T-helper 1 cell (primary cell): Measurements from ENCODE around the gene ANTXR1.

Experiments
- DNase-seq, 5 donors: peaks; one replicate each; pipeline ENCODE4 v3.0.0-alpha.2; 2012 to 2020

The ANTXR1 gene

GRCh38 chr2:69034845-69035244, 21.9 kb downstream of the ANTXR1 start:
- no peak for DNase-seq

DNA sequence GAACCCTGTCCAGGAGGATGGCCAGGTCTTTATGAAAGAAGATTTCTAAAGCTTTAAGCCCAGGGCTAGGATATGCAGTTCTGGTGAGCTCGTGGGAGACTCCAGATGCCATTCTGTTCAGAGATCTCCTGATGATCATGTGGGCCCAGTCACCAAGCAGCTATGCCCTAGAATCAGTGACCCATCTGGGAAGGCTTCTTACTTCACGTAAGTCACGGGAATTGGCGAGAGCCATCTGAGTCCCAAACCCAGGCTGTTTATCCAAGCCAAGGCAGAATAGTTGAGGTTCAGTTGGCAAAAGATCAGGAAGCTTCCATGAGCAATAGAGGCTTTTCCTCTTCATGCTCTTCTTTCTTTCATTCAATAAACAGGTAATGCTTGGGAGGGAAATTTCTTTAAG, 23.9 kb downstream of the ANTXR1 start:
- DNase-seq = no peak

DNA sequence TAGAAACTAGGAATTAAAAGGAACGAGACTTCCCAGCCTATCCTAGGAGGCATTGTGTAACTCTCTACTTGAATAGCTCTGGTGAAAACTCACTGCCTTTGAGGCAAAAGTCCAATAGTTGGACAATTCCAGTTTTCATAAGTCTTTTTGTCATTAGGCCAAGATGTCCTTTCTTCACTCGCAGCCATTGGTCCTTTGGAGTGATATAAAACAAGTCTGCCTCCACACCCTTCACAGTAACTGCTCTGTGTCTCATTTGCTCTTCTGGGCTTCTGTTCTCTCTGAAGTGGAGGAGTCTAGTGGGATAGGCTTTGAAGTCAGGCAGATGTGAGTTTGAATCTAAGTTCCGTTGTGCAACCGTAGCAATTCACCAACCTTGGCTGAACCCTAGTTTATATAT, 28.2 kb downstream of the ANTXR1 start:
- no peak for DNase-seq

- no peak for DNase-seq
These were observed 30.9 kb downstream of the ANTXR1 start for GRCh38 chr2:69043736-69044400.

DNA sequence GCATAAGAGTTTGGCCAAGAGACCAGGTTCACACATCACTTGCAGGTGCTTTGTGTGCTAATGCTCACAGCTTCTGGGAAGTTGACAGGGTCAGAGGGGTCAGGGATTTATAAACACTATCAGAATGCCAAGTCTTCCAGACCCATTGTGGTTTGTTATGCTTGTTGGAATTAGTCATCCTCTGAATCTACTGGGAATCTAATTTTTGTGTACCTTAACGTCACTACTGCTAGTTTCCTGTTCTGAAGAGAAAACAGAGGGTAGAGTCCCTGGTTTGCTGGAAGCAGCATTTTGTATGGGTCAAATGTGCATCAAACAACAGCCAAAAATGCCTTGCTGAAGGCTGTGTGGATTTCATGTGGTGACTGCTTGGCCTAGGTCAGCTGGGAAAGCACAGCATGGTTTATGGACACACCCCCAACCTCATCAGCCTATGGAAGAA, 33.3 kb downstream of the ANTXR1 start:
- no peak for DNase-seq

DNA sequence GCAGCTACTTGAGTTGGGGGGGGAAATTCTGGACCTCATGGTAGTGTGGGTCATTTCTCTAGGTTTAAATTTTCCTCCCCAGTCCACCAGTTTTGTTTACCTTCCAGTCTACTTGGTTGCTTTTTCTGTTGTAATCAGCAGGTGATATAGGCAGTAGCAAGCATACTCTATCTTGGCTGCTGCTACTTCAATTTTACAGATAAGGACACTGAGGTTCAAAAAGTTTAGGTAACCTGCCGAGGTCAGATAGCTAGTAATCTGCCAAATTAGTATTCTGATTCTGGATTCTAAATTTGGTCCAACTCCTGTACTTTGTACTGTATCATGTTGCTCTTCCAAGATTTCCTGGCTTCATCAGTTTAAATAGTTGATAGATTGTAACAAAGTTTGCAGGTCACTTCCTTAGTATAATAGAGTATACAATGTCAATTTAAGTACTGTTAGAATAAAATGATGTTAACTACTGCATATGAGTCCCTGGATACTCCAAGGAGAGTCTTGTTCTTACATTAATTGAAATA, 34.7 kb downstream of the ANTXR1 start:
- DNase-seq = no peak

DNA sequence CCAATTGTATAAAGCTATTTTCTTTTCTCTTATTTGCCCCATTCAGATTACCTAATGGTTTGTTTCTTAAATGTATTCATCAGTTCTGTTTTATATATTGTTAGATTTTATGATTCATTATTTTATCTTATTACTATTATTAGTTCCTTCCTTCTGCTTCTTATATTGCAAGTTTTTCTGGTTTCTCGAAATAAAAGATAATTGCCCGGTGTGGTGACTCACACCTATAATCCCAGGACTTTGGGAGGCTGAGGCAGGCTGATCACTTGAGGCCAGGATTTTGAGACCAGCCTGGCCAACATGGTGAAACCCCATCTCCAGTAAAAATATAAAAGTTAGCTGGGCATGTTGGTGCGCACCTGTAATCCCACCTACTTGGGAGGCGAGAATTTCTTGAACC, 37.8 kb downstream of the ANTXR1 start:
- no peak for DNase-seq

DNA sequence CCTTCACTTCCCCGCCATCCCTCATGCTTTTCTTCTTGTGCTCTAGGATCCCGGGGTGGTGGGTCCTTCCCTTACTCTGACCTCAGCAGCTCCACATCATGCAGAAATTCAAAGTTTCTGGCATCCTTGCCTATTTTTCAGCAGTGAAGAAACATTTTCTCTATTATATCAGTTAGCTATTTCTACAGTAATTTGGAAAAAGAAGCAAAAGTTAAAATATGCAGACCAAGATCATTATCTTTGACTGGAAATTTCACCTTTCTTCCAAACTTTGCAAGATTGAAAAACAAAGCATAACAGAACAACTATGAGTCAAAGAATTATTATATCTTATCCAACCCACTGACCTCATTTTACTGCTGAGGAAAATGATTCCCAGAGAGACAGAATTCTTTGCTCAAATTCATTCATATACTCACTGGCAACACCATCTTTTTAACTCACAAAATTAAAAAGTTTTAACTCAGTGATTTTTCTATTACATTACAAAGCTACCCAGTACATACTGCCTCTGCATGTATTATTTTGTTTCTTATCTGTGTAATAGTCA, 40.5 kb downstream of the ANTXR1 start:
- DNase-seq = no peak

DNA sequence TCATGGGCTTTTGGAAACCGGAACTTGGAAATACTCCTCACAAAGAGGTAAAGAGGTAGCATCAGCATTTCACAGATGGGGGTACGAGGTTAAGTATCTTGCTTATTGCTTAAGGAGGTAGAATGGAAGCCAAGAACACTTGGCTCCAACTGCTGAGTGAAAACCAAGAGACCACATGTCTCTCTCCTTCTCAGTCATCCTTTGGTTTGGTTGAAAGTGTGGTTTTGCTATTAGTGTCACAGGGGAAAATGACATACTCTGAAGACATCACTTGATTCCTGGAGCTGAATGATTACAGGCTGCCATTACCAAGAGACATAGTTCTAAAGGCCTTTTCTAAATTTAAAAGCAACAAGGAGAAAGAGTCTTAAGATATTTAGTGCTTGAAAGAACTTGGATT, 41.5 kb downstream of the ANTXR1 start:
- DNase-seq = peak in 1 of 5 donors; percentile 69

GRCh38 chr2:69055688-69056470, 42.9 kb downstream of the ANTXR1 start:
- no peak for DNase-seq

DNA sequence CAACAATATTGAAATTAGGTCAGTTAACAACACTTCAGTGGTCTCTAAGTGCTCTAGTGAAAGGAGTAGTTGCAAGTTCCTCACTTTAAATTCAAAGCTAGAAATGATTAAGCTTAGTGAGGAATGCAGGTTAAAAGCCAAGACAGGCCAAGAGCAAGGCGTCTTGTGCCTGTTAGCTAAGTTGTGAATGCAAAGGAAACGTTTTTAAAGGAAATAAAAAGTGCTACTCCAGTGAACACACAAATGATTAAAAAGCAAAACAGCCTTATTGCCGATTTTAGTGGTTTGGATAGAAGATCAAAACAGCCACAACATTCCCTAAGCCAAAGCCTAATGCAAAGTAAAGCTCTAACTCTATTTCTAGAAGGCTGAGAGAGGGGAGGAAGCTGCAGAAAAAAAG, 44.7 kb downstream of the ANTXR1 start:
- DNase-seq = no peak

- no peak for DNase-seq
These were observed 46.8 kb downstream of the ANTXR1 start for GRCh38 chr2:69059731-69060290.

GRCh38 chr2:69060938-69061501, 48.0 kb downstream of the ANTXR1 start:
- no peak for DNase-seq

- DNase-seq = no peak
These were observed 48.5 kb downstream of the ANTXR1 start for GRCh38 chr2:69061525-69061924.

DNA sequence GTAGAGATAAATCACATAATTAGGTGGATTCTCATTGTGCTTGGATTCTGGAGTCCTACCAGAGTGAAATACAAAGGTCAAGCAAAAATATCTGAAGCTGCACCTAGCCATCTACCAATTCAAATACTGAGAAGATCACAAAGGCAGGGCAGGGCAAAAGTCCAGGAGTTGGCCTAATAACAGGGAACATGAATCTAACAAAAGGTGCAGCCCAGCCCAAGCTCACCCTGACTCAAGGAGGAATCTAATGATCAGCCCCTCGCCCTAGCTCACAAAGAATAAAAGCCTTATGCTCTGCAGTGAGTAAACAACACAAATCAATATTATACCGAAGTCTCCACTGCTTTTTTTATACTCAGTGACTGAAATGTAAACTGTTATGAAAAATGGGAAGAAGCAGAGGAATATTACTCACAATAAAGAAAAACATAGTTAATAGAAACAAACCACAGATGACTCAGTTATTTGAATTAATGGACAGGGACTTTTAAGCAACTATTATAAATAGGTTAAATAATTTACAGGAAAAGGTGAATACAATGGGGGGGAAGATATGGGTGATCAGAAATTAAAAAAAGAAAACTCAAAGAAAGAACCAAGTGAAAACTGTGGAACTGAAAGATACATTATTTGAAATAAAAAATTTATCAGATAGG, 49.5 kb downstream of the ANTXR1 start:
- DNase-seq = no peak

DNA sequence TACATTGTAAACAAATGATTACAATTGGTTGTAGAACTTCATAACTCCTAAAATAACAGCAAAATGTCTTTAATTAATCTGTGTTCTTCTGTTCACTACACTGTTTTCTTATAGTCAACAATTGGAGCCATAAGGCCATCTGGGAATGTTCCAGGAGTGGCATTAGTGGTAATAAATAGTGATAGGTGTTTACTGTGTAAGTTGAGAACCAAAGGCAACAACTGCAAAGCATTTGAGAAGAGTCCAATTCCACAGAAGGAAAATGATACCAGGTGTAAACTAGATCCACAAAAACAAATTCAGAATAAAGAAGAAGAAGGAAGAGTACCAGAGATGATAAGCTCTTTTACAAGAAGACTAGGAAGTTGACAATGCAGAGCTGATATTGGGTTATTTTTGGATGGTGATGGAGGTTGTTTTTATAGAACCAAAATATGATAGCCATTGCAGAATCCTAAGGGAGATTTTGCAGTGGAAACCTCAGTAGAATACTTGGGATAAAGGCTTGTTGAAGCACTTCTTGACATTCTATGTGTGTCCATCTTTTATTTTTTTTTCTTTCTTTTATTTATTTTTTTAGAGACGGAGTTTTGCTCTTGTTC, 52.9 kb downstream of the ANTXR1 start:
- DNase-seq = no peak

- DNase-seq = no peak
These were observed 54.1 kb downstream of the ANTXR1 start for GRCh38 chr2:69067026-69067630.

DNA sequence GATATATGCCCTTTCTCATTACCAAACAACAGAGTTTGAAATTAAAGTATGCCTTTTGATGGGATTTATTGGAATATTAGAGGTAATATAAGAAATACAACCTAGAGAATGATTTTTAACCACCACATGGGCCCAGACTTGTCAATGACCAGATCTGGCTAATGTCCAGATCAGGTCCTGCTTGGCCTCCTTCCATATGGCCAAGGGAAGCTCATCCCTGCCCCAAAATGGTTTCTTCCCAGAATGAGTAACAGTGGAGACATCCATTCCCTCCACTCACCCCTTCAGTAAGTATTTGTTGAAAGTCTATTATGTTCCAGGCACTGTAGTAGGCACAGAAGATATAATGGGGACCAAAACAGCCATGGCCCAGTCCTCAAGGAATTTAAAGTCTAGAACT, 54.9 kb downstream of the ANTXR1 start:
- no peak for DNase-seq

DNA sequence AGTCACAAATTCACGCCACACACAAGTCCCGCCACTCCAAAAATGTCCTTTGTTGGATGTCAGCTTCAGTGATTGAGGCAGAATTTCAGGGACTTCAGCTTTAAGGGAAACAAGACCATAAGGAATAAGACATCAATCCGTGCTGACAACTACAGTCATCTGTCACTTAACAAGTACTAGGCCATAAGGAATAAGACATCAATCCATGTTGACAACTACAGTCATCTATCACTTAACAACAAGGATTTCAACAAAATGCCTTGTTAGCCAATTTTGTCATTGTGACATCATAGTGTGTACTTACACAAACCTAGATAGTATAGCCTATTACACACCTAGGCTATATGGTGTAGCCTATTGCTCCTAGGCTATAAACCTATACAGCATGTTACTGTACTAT, 58.0 kb downstream of the ANTXR1 start:
- no peak for DNase-seq

- DNase-seq = no peak
These were observed 61.1 kb downstream of the ANTXR1 start for GRCh38 chr2:69073928-69074570.

DNA sequence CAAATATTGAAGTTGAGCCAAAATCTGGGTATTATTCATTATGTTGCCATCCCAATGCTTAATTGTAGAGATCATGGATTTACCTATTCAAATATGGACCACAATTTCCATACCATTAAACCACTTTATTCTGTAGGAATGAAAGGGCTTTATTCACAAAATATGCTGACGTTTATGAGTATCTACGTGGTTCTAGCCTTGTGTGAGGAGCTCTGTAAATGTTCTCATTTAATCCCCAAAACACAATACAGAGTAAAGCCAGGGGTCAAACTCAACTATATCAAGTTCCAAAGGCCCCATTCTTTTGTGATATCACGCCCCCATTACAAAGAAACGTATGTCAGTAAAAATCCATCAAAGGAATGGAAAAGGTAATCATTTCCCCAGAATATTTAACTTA, 61.9 kb downstream of the ANTXR1 start:
- no peak for DNase-seq
